Breast epithelium (tissue), 4 donors: ENCODE measurements around the gene CD164L2. TPM values are rescaled to one million over a fixed set of nuclear protein-coding genes. Genes with fewer than 3 reads are reported as not detected.
A peak's percentile ranks its signal among the peaks of the same experiment; 100 is the strongest.

Experiments used
- DNase-seq, 2 donors: peaks; one replicate each; pipeline ENCODE4 v3.0.0-alpha.2; 2019; ENCODE audit warnings: low spot score in 2 of 2
- H3K27ac ChIP-seq, 2 donors: fragments of 200-600 bp; sonication (generic) in 1 of 2; one replicate each; pipeline ENCODE4 v1.5.1; 2016 to 2019; ENCODE audit warnings: mild to moderate bottlenecking in 1 of 2
- H3K27me3 ChIP-seq, 2 donors: fragments of 200-600 bp; sonication (generic) in 1 of 2; one replicate each; pipeline versions ENCODE4 v1.5.1 to v1.6.0; 2017 to 2019; ENCODE audit warnings: control low read depth in 1 of 2, mild to moderate bottlenecking in 1 of 2
- H3K36me3 ChIP-seq: fragments of 200-600 bp; one replicate; pipeline ENCODE4 v1.5.1; 2019
- H3K4me1 ChIP-seq, 2 donors: fragments of 200-600 bp; sonication (generic); one replicate each; pipeline ENCODE4 v1.5.1; 2016 to 2019; ENCODE audit warnings: control low read depth in 1 of 2
- H3K4me3 ChIP-seq, 3 donors: fragments of 200-600 bp; sonication (generic); 1 replicate in 2 of 3; 2 replicates in 1 of 3; pipeline ENCODE4 v1.5.1; 2016 to 2019; ENCODE audit warnings: mild to moderate bottlenecking in 3 of 3, moderate library complexity in 2 of 3
- H3K9me3 ChIP-seq, 2 donors: fragments of 200-600 bp; sonication (generic) in 1 of 2; one replicate each; pipeline ENCODE4 v1.5.1; 2016 to 2019; ENCODE audit warnings: control low read depth in 1 of 2
- CTCF ChIP-seq, 3 donors: fragments of 450-650 bp; IDR thresholded peaks; one replicate each; pipeline ENCODE4 v1.5.1; 2016 to 2017; ENCODE audit warnings: antibody characterized with exemption in 3 of 3, mild to moderate bottlenecking in 3 of 3, moderate library complexity in 3 of 3
- POLR2A ChIP-seq: fragments of 450-650 bp; IDR thresholded peaks from one replicate; pipeline ENCODE4 v1.6.1; 2016; ENCODE audit warnings: antibody characterized with exemption, mild to moderate bottlenecking, moderate library complexity
- POLR2AphosphoS5 ChIP-seq, 3 donors: sonication (generic); formaldehyde crosslinking; IDR thresholded peaks; one replicate each; pipeline ENCODE4 v1.6.1; 2017; ENCODE audit warnings: antibody characterized with exemption in 3 of 3
- intact Hi-C: fragments of 100-400 bp; cut with DNase I; formaldehyde crosslinking; loops from one replicate; pipeline ENCODE4 v1.15.1; 2023; ENCODE audit warnings: low total_unique reads
- total RNA-seq, 3 donors: library from RNA; depleted of rRNA; stranded (reverse); fragments of >200 nt; gene quantifications; one replicate each; pipeline ENCODE4 v1.1.0, GENCODE V29; 2016

CD164L2 gene
- total RNA-seq, 3 donors from 2014 or later = 0.66 to 5.3 TPM; not detected in 1

- peaks cover 5 to 24% of the 10 kb centered on the region in 2 donors for H3K4me1 ChIP-seq
- H3K27me3 ChIP-seq = no peaks in the 10 kb centered on the region
- H3K4me3 ChIP-seq = no peak overlapping the region
- intact Hi-C loops = loop anchor here (10.0 kb wide), 3 partner anchors 94 to 266 kb away; partner anchors contain the start of gene AHDC1
- H3K9me3 ChIP-seq = no peaks in the 10 kb centered on the region
- TF ChIP-seq POLR2A (no peak), POLR2AphosphoS5 (IDR thresholded peaks at IDR 0.05) (no peak), CTCF (IDR thresholded peaks at IDR 0.05) (no peak)
- no peak for DNase-seq
- H3K27ac ChIP-seq = no peak overlapping the region
- no peaks in the 10 kb centered on the region for H3K36me3 ChIP-seq
These were observed 15.4 kb upstream of the CD164L2 start for GRCh38 chr1:27398405-27399149.

GRCh38 chr1:27397749-27398148 is 14.6 kb upstream of the CD164L2 start:
- peaks cover 4 to 20% of the 10 kb centered on the region in 2 donors for H3K4me1 ChIP-seq
- H3K36me3 ChIP-seq = no peaks in the 10 kb centered on the region
- H3K27ac ChIP-seq = no peak overlapping the region
- H3K9me3 ChIP-seq = no peaks in the 10 kb centered on the region
- no peak overlapping the region for H3K4me3 ChIP-seq
- TF ChIP-seq POLR2AphosphoS5 (IDR thresholded peaks at IDR 0.05) (no peak), CTCF (IDR thresholded peaks at IDR 0.05) (no peak), POLR2A (no peak)
- intact Hi-C loops = loop anchor here (10.0 kb wide), 3 partner anchors 93 to 267 kb away; partner anchors contain the start of gene AHDC1
- no peaks in the 10 kb centered on the region for H3K27me3 ChIP-seq
- no peak for DNase-seq

GRCh38 chr1:27397110-27397509 is 14.0 kb upstream of the CD164L2 start:
- intact Hi-C loops = loop anchor here (10.0 kb wide), 3 partner anchors 92 to 268 kb away; partner anchors contain the start of gene AHDC1
- peaks cover 5 to 13% of the 10 kb centered on the region in 2 donors for H3K4me1 ChIP-seq
- no peak for TF ChIP-seq POLR2AphosphoS5 (IDR thresholded peaks at IDR 0.05)
- TF ChIP-seq CTCF (IDR thresholded peaks at IDR 0.05) = no peak
- TF ChIP-seq POLR2A = no peak
- H3K4me3 ChIP-seq = no peak overlapping the region
- no peak overlapping the region for H3K27ac ChIP-seq
- H3K9me3 ChIP-seq = no peaks in the 10 kb centered on the region
- no peak for DNase-seq
- no peaks in the 10 kb centered on the region for H3K27me3 ChIP-seq
- no peaks in the 10 kb centered on the region for H3K36me3 ChIP-seq

GRCh38 chr1:27395441-27396195 is 12.5 kb upstream of the CD164L2 start:
- DNase-seq = peak; percentile 73 to 81
- H3K4me1 ChIP-seq = peaks cover 0 to 8% of the 10 kb centered on the region in 2 donors
- intact Hi-C loops = loop anchor here (10.0 kb wide), 3 partner anchors 91 to 269 kb away; partner anchors contain the start of gene AHDC1
- H3K4me3 ChIP-seq = no peak overlapping the region
- H3K27ac ChIP-seq = no peak overlapping the region
- H3K9me3 ChIP-seq = no peaks in the 10 kb centered on the region
- H3K27me3 ChIP-seq = no peaks in the 10 kb centered on the region
- H3K36me3 ChIP-seq = no peaks in the 10 kb centered on the region
- TF ChIP-seq POLR2AphosphoS5 (IDR thresholded peaks at IDR 0.05) = peak in 2 of 3 donors; percentile 13 to 24
- peak; percentile 98 to 99 (median 99) for TF ChIP-seq CTCF (IDR thresholded peaks at IDR 0.05)
- TF ChIP-seq POLR2A = no peak

- DNase-seq = no peak
- H3K27ac ChIP-seq = no peak overlapping the region
- no peaks in the 10 kb centered on the region for H3K27me3 ChIP-seq
- H3K36me3 ChIP-seq = no peaks in the 10 kb centered on the region
- peaks cover 0 to 8% of the 10 kb centered on the region in 2 donors for H3K4me1 ChIP-seq
- no peak overlapping the region for H3K4me3 ChIP-seq
- intact Hi-C loops = loop anchor here (10.0 kb wide), 3 partner anchors 90 to 270 kb away; partner anchors contain the start of gene AHDC1
- no peaks in the 10 kb centered on the region for H3K9me3 ChIP-seq
- TF ChIP-seq POLR2AphosphoS5 (IDR thresholded peaks at IDR 0.05) (no peak), POLR2A (no peak), CTCF (IDR thresholded peaks at IDR 0.05) (no peak)
These were observed 11.8 kb upstream of the CD164L2 start for GRCh38 chr1:27394925-27395324.
